HL-60/S4 treated with phorbol 12-myristate 13-acetate at 8.2 ng/mL for 4 days and 3 days (cell line): ENCODE results near the gene MAB21L4.

Source experiments
- in situ Hi-C: fragments of 300-500 bp; cut with MboI; formaldehyde crosslinking; loops from 2 replicates; pipeline ENCODE4 v1.15.0; 2022; ENCODE audit warnings: low sequenced_read_pairs

MAB21L4 gene

DNA sequence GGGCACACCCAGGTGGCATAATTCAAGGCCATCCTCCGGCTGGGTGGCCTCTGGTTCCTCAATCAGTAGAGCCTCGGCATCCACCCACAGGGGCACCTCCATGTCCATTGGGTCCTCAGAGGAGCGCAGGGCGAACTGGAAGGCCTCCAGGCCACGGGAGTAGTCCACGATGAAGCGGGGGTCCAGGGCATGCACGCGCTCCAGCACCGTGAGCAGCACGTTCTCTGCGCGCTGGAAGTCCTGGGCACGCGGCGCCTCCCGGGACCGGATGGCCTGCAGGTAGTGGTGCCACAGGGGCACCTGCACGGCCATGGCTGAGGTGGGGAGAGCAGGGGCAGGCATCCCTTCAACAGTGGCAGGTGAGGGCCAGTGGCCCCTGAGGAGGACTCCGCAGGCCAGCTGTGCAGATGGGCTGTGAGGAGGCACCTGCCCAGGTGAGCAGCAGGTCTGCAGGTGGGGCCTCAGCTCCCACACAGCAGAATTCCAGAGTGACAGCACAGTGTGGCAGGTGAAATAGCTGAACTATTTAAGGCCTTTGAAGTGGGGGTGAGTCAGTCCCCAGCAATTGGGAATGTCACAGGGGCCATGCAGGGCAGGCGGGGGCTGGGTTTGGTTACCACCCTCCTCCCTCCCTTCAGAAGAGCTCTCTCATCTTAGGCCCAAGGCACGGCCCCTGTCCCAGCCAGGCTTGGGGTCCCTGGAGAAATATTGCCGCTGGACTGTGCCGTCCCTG is at the start of gene MAB21L4:
Gene MAB21L4, minus strand, starts transcription at position 501 of the 733 bp plus-strand sequence. Its CDS starts 159 bp downstream, at position 342.
- in situ Hi-C loops: no loop called here

DNA sequence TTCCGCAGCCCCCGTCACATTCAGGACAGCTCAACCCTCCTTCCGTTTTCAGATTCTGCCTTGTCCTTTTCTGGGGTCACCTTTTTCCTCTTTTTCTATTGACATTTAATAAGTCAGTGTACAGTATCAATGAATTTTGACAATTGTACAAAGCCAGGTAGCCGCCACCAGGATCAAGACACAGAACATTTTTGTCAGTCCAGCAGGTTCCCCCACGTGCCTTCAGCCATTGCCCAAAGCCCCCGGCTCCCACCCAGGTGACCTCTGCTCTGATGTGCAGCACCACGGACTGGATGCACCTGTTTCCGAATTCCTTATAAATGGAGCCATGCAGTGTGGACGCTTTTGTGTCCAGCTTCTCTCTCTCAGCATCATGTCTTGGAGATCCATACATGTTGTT is 40.1 kb upstream of the MAB21L4 start:
- in situ Hi-C loops: no loop called here

DNA sequence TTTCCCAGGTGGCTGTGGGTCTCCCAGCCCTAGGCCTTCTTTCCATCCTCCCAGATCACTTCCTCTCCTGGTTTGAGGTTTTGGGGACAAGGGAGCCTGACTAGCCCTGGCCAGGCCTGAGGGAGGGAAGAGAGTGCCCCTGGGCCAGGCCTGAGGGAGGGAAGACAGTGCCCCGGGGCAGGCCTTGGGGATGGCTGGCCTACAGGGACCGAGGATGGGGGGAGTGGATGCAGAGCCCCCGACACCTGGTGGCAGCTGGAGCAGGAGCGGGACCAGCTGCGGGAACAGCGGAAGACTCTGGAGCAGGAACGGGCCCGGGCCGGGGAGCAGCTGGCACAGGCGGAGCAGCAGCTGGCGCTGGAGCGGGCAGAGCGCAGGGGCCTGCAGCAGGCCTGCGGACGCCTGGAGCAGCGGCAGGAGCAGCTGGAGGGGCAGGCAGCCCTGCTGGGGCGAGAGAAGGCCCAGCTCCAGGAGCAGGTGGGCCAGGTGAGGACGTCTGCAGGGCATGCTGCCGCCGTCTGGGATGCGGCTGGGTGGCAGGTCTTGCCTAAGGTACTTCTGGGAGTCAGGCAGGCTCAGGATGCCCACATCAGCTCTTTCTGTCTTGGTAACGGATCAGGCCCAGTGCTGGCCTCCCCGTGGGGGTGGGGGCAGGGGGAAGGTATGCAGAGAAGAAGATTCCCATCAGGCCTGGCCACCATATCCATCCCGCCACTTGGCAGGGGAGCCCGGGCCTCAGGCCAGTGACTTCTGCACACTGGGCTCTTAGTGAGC is 39.3 kb upstream of the MAB21L4 start:
- in situ Hi-C loops: no loop called here

GRCh38 chr2:240934701-240935102 is 38.7 kb upstream of the MAB21L4 start:
- in situ Hi-C loops: no loop called here

- in situ Hi-C loops: no loop called here
Measured at GRCh38 chr2:240933966-240934700, 38.2 kb upstream of the MAB21L4 start.

DNA sequence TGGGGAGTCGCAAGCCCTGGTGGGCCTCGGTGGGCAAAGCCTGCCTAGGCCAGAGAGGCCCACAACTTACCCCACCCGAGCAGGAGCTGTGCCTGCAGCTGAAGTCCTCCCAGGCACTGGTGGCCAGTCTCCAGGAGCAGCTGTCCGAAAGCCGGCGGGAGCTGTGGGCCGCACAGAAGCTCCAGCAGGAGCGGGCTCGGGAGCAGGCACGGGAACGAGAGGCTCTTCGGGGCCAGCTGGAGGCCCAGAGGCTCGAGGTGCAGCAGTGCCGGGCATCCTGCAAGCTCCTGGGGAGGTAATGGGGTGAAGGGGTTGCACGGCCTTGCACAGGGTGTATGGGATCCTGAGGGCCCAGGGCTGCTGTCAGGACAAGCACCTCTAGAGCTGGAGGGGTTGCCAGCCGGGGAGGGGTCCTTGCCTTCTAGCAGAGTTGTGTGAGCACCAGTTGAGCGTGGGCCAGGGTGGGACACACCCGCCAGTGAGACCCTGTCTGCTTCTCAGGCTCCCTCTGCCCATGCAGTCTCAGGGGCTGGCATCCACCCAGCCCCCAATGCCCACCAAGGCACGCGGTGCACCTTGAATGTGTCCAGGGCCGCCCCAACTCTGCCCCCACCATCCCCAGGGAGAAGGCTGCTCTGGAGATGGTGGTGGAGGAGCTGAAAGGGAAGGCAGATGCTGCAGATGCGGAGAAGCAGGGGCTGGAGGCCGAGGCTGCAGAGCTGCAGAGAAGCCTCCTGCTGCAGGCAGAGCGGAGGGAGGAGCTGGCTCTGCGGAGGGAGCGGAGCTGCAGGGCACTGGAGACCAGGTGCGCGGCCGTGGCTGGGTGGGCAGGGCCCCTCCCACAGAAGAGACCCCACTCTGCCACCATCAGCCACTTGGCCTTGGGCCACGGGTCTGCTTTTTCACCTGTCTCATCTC is 37.4 kb upstream of the MAB21L4 start:
- in situ Hi-C loops: no loop called here

DNA sequence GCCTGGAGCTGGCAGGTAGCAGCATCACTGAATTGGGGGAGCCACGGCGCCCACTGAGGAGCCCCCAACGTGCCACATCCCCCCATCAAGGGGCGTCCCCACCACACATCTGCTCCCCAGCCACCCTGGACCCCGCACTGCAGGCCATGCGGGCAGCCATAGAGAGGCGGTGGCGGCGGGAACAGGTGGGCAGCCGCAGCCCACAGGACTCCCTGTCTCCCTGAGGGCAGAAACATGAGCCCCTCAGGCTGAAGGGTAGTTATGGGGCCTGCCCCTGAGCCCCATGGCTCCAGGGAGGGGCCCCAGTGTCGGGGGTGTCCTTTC is 36.7 kb upstream of the MAB21L4 start:
- in situ Hi-C loops: no loop called here

GRCh38 chr2:240932001-240932723 is 36.2 kb upstream of the MAB21L4 start:
- in situ Hi-C loops: no loop called here

DNA sequence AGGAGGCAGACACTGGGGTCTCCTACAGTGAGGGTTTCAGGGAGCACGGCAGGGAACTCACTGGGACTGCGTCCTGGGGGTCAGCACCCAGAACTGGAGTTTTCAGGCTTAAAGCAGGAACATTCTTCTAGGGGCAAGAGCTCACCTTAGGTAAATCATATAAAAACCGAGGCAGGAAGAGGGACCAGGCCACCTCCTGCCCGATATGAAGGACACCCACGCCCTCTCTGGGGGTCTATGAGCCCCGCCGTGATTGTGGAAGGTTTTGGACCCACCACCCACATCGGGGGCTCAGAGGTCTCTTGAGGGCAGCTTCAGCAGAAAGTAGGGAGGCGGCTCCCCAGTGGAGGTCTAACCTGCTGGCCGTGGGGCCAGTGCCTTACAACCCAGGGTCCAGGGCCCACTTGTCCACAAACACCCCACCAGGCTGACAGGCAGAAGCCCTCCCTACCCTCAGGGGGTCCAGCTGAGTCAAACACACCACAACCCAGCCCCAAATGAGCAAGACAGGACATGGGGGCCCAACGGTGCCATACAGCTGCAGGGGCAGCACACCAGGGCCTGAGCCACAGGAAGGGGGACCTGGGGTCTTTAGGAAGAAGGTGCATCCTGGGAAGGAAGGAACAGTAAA is 35.5 kb upstream of the MAB21L4 start:
- in situ Hi-C loops: no loop called here

- in situ Hi-C loops: no loop called here
Measured at GRCh38 chr2:240930631-240931318, 34.8 kb upstream of the MAB21L4 start.

DNA sequence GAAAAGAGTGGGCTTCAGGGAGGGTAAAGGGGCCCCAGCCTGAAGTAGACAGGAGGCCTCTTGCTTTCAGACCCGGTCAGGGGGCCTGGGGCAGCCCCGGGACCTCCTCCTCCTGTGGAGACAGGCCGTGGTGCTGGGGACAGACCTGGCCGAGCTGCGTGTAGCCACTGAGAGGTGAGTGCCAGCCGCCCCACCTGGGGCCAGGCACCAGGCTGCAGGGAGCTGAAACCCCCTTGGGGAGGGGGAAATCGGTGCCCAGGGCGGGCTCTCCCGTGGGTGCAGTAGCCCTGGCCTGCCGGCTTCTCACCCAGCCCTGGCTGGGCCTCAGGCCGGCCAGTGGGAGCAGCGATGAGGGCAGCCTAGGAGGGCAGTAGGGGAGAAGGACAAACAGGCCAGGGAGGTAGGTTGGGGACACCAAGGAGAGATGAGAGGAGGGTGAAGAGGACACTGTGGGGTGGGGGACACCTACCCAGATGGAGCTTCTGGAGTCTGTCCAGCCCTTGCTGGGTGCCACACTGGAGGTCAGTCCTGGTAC is 34.2 kb upstream of the MAB21L4 start:
- in situ Hi-C loops: no loop called here

DNA sequence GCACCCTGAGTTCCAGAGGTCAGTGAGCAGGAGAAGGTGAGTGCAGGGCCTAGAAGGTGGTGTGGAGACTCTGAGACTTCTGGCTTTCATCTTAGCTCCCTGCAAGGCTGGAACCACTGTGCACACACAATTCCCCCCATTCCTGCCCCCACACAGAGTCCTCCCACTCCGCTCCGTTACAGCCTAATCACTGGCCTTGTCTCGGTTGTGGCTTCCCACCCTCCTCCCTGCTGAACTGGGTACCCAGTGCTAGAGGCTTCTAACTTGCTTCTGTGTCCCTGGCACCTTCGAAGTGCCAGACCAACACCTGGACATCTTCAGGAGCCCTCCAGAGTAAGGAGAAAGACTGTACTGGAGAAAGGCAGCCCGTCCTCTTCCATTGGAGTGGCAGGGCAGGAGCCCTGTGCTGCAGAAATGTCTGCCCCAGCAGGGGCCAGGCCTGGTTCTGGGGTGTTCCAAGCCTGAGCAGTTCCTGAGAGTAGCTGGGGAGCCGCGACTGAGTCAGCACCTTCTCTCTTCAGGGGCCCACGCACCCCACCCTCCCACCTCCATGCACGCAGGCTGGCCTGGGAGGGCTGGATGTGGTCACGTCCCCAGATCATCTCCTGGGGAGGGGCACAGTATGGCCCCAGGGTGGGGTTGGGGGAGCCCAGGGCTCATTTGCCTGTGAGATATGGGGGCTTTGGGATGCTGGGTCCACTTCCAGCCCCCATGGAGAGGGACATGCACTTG is 33.6 kb upstream of the MAB21L4 start:
- in situ Hi-C loops: no loop called here

- in situ Hi-C loops: no loop called here
Measured at GRCh38 chr2:240928476-240929363, 32.8 kb upstream of the MAB21L4 start.

DNA sequence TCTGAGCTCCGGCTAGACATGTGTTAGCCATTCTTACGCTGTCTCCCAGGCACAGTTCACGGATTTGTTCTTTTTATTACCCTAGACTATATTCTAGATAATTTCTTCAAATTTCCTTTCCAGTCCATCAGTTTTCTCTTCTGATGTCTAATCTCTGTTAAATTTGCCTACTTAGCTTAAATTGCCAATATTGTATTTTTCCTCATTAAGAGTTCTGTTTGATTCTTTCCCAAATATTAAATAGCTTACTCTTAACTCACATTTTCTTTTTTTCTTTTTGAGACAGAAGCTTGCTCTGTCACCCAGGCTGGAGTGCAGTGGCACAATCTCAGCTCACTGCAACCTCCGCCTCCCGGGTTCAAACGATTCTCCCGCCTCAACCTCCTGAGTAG is 31.4 kb upstream of the MAB21L4 start:
- in situ Hi-C loops: no loop called here

DNA sequence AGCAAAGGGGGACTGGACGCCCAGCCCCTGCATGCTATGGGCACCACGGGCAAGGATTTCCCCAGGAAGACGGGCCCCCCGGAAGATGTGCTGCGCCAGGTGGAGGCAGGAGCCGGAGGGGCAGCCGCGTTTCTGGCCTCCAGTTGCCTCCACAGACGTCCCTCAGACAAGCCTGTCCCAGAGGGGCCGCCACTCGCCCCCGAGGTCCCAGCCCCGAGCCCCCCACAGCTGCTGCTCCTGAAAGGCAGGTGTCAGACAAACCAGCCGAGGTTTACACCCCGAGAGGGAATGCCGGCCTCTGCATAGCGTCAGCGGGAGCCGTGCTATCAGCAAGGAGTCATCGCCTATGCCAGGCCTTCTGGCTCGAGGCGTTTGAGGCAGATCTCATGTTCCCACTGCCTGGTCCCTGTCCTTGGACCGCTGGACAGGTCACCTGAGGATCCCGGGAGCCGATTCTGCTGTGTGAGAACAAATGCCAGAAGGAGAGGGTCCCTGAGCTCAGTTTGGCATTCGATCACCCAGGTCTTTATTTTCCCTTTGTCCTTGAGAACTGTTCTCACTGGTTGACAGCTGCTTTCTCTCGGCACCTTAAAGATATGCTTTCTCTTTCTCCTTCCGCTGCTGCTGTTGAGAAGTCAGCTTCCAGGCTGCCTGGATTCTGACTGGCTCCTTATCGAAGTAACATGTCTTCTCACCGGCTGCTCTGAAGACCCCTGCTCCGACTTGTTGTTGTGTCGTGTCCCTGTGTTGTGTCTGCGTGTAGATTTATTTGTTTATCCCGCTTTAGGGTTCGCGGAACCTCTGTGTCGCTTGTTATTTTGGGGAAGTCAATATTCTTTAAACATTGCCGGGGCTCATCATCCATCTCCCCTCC is 30.8 kb upstream of the MAB21L4 start:
- in situ Hi-C loops: no loop called here
